Right lobe of liver (tissue), 6 donors: Measurements from ENCODE around the gene OS9. TPM values are rescaled to one million over a fixed set of nuclear protein-coding genes. Genes with fewer than 3 reads are reported as not detected.
A peak's percentile ranks its signal among the peaks of the same experiment; 100 is the strongest.

Experiments used
- ATAC-seq, 4 donors: fragments of 200-7000 bp; cut with Tn5 transposase; one replicate each; pipeline ENCODE4 v1.9.1; 2020; ENCODE audit warnings: mild to moderate bottlenecking in 4 of 4, moderate library complexity in 4 of 4
- DNase-seq, 3 donors: peaks; one replicate each; pipeline ENCODE4 v3.0.0-alpha.2; 2020
- H3K27ac ChIP-seq, 3 donors: fragments of 200-600 bp; one replicate each; pipeline ENCODE4 v1.8.0; 2022
- H3K27me3 ChIP-seq, 2 donors: fragments of 200-600 bp; one replicate each; pipeline ENCODE4 v1.8.0; 2022
- H3K36me3 ChIP-seq, 4 donors: fragments of 200-600 bp; sonication (generic) in 1 of 4; one replicate each; pipeline versions ENCODE4 v1.5.1 to v1.8.0; 2017 to 2022; ENCODE audit warnings: control low read depth in 1 of 4
- H3K4me1 ChIP-seq, 4 donors: fragments of 200-600 bp; sonication (generic) in 1 of 4; one replicate each; pipeline versions ENCODE4 v1.5.1 to v1.8.0; 2017 to 2022; ENCODE audit warnings: control low read depth in 1 of 4
- H3K4me3 ChIP-seq, 3 donors: fragments of 200-600 bp; one replicate each; pipeline ENCODE4 v1.8.0; 2022
- H3K9me3 ChIP-seq, 4 donors: fragments of 200-600 bp; sonication (generic) in 1 of 4; one replicate each; pipeline versions ENCODE4 v1.5.1 to v1.8.0; 2017 to 2022; ENCODE audit warnings: control low read depth in 1 of 4
- POLR2A ChIP-seq: fragments of 450-650 bp; IDR thresholded peaks from one replicate; pipeline ENCODE4 v1.6.1; 2017; ENCODE audit warnings: antibody characterized with exemption, mild to moderate bottlenecking
- WGBS: methylation state at CpG from one replicate; pipeline ENCODE4 v1.1.6; 2018; ENCODE audit warnings: low coverage, low lambda C conversion rate; ENCODE audit not compliant: insufficient coverage; ENCODE audit errors: missing lambda C conversion rate; 5-methylcytosine and 5-hydroxymethylcytosine counted together
- intact Hi-C, 2 donors: fragments of 100-400 bp; cut with DNase I; formaldehyde crosslinking; loops; one replicate each; pipeline versions ENCODE4 v1.11.2 to v1.14.1; 2022
- total RNA-seq, 6 experiments: library from RNA; depleted of rRNA in 2 of 6; stranded (reverse); fragments of >200 nt in 2 of 6; fragmentation: NEBNext Ultra II Directional in 3 of 6; extraction: Animal tissue kit (Norgen Biotek cat#: 25700) in 3 of 6; gene quantifications; one replicate each; pipeline versions ENCODE4 v1.1.0 to v1.2.4, GENCODE V29; 2016 to 2023
- TF ChIP-seq, protein P1 (sequence below), 4 donors: fragments of 200-600 bp in 3 of 4; fragments of 450-650 bp in 1 of 4; IDR thresholded peaks; one replicate each; pipeline versions ENCODE4 v1.5.1 to v1.8.0; 2016 to 2022; ENCODE audit warnings: antibody characterized with exemption in 4 of 4, mild to moderate bottlenecking in 2 of 4
- donor health status: DM: no; HTN: yes; CAD: no.
- donor health status: DM: no; HTN: no; CAD: no.
- donor health status: DM: no; HTN: no; CAD: no.
- donor health status: DM: no; HTN: yes; CAD: no.
- donor health status: DM: no; HTN: yes; CAD: no.

Gene OS9
- total RNA-seq, 6 experiments from 2014 or later, result 179 to 245 (median 210) TPM

DNA sequence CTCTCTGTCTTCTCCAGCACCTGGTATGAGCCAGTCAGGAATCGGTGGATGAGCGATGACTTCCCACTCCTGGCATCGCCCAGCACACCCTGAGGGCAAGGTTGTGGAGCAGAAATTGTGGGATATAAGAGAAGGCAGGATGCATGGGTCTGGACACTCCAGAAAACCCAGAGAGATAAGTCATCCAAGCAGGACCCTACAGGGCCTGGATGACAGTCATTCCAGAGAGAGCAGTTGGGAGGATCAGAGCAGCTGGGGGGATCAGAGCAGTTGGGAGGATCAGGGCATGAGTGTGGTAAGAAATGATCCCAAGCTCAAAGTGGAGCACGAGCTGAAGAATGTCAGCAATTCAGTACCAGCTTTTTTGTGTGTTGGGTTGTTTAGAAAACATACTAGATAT is 40.7 kb downstream of the OS9 start:
- Histone ChIP-seq H3K4me3 (no peak overlapping the region), H3K4me1 (peaks cover 0 to 18% (median 6%) of the 10 kb centered on the region in 4 donors), H3K36me3 (no peaks in the 10 kb centered on the region), H3K27me3 (peaks cover 0 to 26% of the 10 kb centered on the region in 2 donors), H3K27ac (no peak overlapping the region), H3K9me3 (no peaks in the 10 kb centered on the region)
- WGBS, result 67% methylated on average over 2 of the region's 4 CpGs
- DNase-seq (no peak), ATAC-seq (no peak)
- intact Hi-C loops, result no loop called here
- TF ChIP-seq, protein P1, sequence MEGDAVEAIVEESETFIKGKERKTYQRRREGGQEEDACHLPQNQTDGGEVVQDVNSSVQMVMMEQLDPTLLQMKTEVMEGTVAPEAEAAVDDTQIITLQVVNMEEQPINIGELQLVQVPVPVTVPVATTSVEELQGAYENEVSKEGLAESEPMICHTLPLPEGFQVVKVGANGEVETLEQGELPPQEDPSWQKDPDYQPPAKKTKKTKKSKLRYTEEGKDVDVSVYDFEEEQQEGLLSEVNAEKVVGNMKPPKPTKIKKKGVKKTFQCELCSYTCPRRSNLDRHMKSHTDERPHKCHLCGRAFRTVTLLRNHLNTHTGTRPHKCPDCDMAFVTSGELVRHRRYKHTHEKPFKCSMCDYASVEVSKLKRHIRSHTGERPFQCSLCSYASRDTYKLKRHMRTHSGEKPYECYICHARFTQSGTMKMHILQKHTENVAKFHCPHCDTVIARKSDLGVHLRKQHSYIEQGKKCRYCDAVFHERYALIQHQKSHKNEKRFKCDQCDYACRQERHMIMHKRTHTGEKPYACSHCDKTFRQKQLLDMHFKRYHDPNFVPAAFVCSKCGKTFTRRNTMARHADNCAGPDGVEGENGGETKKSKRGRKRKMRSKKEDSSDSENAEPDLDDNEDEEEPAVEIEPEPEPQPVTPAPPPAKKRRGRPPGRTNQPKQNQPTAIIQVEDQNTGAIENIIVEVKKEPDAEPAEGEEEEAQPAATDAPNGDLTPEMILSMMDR (IDR thresholded peaks at IDR 0.05), result no peak
- TF ChIP-seq POLR2A, result no peak

- no peak for DNase-seq
- no peaks in the 10 kb centered on the region for H3K36me3 ChIP-seq
- WGBS, result 9% methylated on average over 4 of the region's 8 CpGs
- TF ChIP-seq, protein P1 (IDR thresholded peaks at IDR 0.05), result no peak
- no peak for TF ChIP-seq POLR2A
- no peak overlapping the region for H3K4me3 ChIP-seq
- no peak overlapping the region for H3K27ac ChIP-seq
- H3K27me3 ChIP-seq, result peaks cover 0 to 26% of the 10 kb centered on the region in 2 donors
- H3K4me1 ChIP-seq, result peaks cover 0 to 18% (median 6%) of the 10 kb centered on the region in 4 donors
- intact Hi-C loops, result no loop called here
- H3K9me3 ChIP-seq, result no peaks in the 10 kb centered on the region
- peak; percentile 27 to 75 (median 46) for ATAC-seq
These were observed 41.4 kb downstream of the OS9 start for GRCh38 chr12:57735198-57735855.

DNA sequence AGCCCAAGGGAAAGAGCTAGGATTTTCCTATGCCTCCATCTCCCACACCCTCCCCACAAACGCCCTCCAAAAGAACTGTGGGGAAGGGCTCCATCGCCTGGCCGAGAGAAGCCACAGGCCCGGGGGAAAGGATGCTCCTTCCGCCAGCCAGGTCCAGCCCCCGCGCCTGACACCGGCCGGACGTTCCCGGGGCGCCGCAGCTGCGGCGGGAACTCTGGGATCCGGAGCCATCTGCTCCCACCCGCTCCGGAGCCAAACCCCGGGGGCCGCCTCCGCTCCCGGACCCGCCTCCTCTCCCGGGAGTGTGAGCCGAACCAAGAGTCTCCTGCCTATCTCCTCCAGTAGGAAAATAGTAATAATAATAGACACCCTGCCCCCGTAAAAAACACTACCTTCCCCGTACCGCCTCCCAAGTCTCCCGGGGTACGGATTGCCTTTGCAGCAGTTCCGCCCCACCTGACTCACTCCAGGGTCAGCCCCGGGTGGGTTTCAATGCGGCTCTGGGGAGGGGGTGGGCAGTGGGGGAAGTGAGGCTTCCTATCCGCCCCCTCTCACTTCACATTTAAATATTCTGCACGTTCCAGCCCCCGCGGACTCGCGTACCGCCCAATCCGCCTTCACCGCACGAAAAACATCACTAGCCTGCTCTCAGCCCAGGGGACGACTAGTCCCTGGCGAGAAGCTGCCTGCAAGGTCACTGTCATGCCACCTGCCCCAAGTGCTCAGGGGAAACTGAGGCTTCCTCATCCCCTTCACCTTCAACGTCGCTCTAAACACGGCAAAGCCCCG is 42.2 kb downstream of the OS9 start:
- no peak overlapping the region for H3K4me3 ChIP-seq
- no peaks in the 10 kb centered on the region for H3K9me3 ChIP-seq
- H3K4me1 ChIP-seq, result peaks cover 0 to 18% (median 6%) of the 10 kb centered on the region in 4 donors
- H3K27me3 ChIP-seq, result peaks cover 0 to 26% of the 10 kb centered on the region in 2 donors
- H3K36me3 ChIP-seq, result no peaks in the 10 kb centered on the region
- intact Hi-C loops, result no loop called here
- TF ChIP-seq, protein P1 (IDR thresholded peaks at IDR 0.05), result peak in 2 of 4 donors; percentile 11 to 21
- TF ChIP-seq POLR2A, result no peak
- ATAC-seq (peak; percentile 37 to 51 (median 42)), DNase-seq (peak in 1 of 3 donors; percentile 53)
- 32% methylated on average over 20 of the region's 49 CpGs for WGBS
- no peak overlapping the region for H3K27ac ChIP-seq

DNA sequence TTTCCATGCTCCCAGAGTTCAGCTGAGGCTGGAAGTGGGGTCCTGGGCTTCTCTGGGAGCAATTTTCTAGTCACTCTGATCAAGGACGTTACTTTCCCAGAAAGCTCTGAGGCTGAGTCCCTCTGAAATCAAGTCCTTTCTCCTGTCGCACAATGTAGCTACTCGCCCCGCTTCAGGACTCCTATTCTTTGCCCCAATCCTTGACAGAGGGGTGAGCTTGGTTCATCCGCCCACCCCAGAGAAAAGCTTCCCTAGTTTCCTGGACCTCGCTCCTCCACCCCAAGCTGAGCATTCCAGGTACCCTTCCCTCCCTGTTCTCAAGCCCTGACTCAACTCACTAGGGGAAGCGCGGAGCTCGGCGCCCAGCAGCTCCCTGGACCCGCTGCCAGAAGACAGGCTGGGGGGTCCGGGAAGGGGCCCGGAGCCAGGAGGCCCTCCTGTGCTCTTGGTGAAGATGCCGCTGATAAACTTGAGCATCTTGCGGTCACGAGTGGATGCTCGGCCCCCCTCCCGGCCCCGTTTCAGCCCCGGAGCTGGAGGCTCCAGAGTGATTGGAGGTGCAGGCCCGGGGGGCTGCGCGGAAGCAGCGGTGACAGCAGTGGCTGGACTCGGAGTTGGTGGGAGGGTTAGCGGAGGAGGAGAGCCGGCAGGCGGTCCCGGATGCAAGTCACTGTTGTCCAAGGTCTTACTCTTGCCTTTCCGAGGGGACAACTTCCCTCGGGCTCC is 43.0 kb downstream of the OS9 start:
- peaks cover 0 to 18% (median 6%) of the 10 kb centered on the region in 4 donors for H3K4me1 ChIP-seq
- no peak overlapping the region for H3K27ac ChIP-seq
- TF ChIP-seq, protein P1 (IDR thresholded peaks at IDR 0.05), result no peak
- no peak for TF ChIP-seq POLR2A
- H3K4me3 ChIP-seq, result peak overlapping the region in 1 of 3 donors; percentile 14
- DNase-seq (peak in 1 of 3 donors; percentile 52), ATAC-seq (no peak)
- intact Hi-C loops, result no loop called here
- H3K9me3 ChIP-seq, result no peaks in the 10 kb centered on the region
- 39% methylated on average over 5 of the region's 31 CpGs for WGBS
- H3K27me3 ChIP-seq, result peaks cover 0 to 26% of the 10 kb centered on the region in 2 donors
- no peaks in the 10 kb centered on the region for H3K36me3 ChIP-seq
